Pancreas (tissue), 10 donors: ENCODE data around the gene SLFN12L. TPM values are rescaled to one million over a fixed set of nuclear protein-coding genes. Genes with fewer than 3 reads are reported as not detected.
A peak's percentile ranks its signal among the peaks of the same experiment; 100 is the strongest.
"Not testable (repeated sequence)": the region's sequence is repeated elsewhere in the genome, so short reads cannot be mapped to it uniquely, and the experiment has no call there.

Experiments used
- ATAC-seq, 4 donors: fragments of 200-7000 bp; cut with Tn5 transposase; one replicate each; pipeline versions ENCODE4 v1.8.0 to v1.9.1; 2020; ENCODE audit warnings: mild to moderate bottlenecking in 4 of 4, moderate library complexity in 4 of 4
- DNase-seq, 6 donors: peaks; one replicate each; pipeline ENCODE4 v3.0.0-alpha.2; 2020
- FAIRE-seq: peaks from 2 replicates; lab custom pipeline; 2012; peaks lifted over from hg19 to GRCh38; lab: Jason Lieb, UNC
- H3K27ac ChIP-seq, 4 donors: fragments of 200-600 bp; sonication (generic); 1 replicate in 3 of 4; 2 replicates in 1 of 4; pipeline versions ENCODE4 v1.5.0 to v1.8.0; 2020
- H3K27me3 ChIP-seq, 4 donors: fragments of 200-600 bp; one replicate each; pipeline ENCODE4 v1.8.0; 2021
- H3K36me3 ChIP-seq, 3 donors: fragments of 200-600 bp; sonication (generic) in 1 of 3; one replicate each; pipeline versions ENCODE4 v1.5.0 to v1.8.0; 2020 to 2021
- H3K4me1 ChIP-seq, 3 donors: fragments of 200-600 bp; one replicate each; pipeline ENCODE4 v1.8.0; 2021
- H3K4me3 ChIP-seq, 4 donors: fragments of 200-600 bp; sonication (generic) in 2 of 4; one replicate each; pipeline versions ENCODE4 v1.5.0 to v1.8.0; 2020 to 2021
- H3K9me3 ChIP-seq, 4 donors: fragments of 200-600 bp; one replicate each; pipeline ENCODE4 v1.8.0; 2021
- CTCF ChIP-seq, 4 donors: fragments of 200-600 bp; sonication (generic) in 3 of 4; IDR thresholded peaks; one replicate each; pipeline versions ENCODE4 v1.5.0 to v1.8.0; 2021; ENCODE audit warnings: antibody characterized with exemption in 4 of 4
- WGBS, 2 donors: extraction: QIAGEN DNeasy Blood & Tissue Kit; methylation state at CpG; one replicate each; pipeline ENCODE4 v1.1.7; 2013; 5-methylcytosine and 5-hydroxymethylcytosine counted together
- intact Hi-C, 3 donors: fragments of 100-400 bp; cut with DNase I; formaldehyde crosslinking; loops; one replicate each; pipeline versions ENCODE4 v1.11.1 to v1.14.2; 2022
- polyA plus RNA-seq, 2 donors: library from polyadenylated mRNA; stranded (reverse); fragments of 200-250 nt; gene quantifications; one replicate each; pipeline ENCODE4 v1.2.3, GENCODE V29; 2013
- total RNA-seq, 6 donors: library from RNA; stranded (reverse); fragmentation: NEBNext Ultra II Directional in 4 of 6; extraction: Animal tissue kit (Norgen Biotek cat#: 25700) in 4 of 6; gene quantifications; one replicate each; pipeline versions ENCODE4 v1.2.1 to v1.2.4, GENCODE V29; 2021 to 2023
- donor health status: healthy with polysubstance abuse.
- donor health status: DM: no; HTN: no; CAD: no; lungs with moderate emphysema.
- donor health status: DM: no; HTN: no; CAD: no.
- donor health status: control.
- donor health status: control.
- donor health status: Bipolar disorder and iron deficiency.
- donor health status: DM: yes; HTN: yes; CAD: no.
- donor health status: DM: no; HTN: no; CAD: no.
- donor health status: DM: no; HTN: no; CAD: no.
- donor health status: DM: yes; HTN: yes; CAD: no.

Gene SLFN12L
- total and polyA plus RNA-seq, 8 donors = 0.08 to 0.95 (median 0.23) TPM; not detected in 1

GRCh38 chr17:35540589-35541404 is 3.3 kb upstream of the SLFN12L start:
- H3K27ac ChIP-seq = peak overlapping the region in 2 of 4 donors; percentile 42 to 59
- intact Hi-C loops = loop anchor here in 1 of 3 donors (10.0 kb wide), 1 partner anchor 366 kb away; no protein-coding TSS in a partner anchor
- TF ChIP-seq CTCF (IDR thresholded peaks at IDR 0.05) = no peak
- no peaks in the 10 kb centered on the region for H3K4me1 ChIP-seq
- H3K36me3 ChIP-seq = no peaks in the 10 kb centered on the region
- H3K4me3 ChIP-seq = peak overlapping the region in 1 of 4 donors; percentile 18
- peak in 1 of 6 donors; percentile 30 for DNase-seq
- FAIRE-seq = peak; percentile 60
- 37 to 48% methylated on average over 8 of the region's 8 CpGs for WGBS, 2 donors
- no peaks in the 10 kb centered on the region for H3K9me3 ChIP-seq
- no peaks in the 10 kb centered on the region for H3K27me3 ChIP-seq
- peak in 3 of 4 donors; percentile 28 to 74 (median 64) for ATAC-seq

GRCh38 chr17:35539659-35540026 is 2.2 kb upstream of the SLFN12L start:
- Histone ChIP-seq H3K4me1 (no peaks in the 10 kb centered on the region), H3K27ac (no peak overlapping the region), H3K4me3 (no peak overlapping the region), H3K27me3 (no peaks in the 10 kb centered on the region), H3K36me3 (no peaks in the 10 kb centered on the region), H3K9me3 (no peaks in the 10 kb centered on the region)
- WGBS, 2 donors = 31 to 42% methylated on average over 5 of the region's 5 CpGs
- peak in 1 of 4 donors; percentile 11 for ATAC-seq
- no peak for FAIRE-seq
- no peak for TF ChIP-seq CTCF (IDR thresholded peaks at IDR 0.05)
- intact Hi-C loops = loop anchor here (5.0 to 10.0 kb wide), 4 partner anchors 208 to 375 kb away; no protein-coding TSS in a partner anchor
- no peak for DNase-seq

- Histone ChIP-seq H3K27ac (no peak overlapping the region), H3K4me1 (no peaks in the 10 kb centered on the region), H3K36me3 (no peaks in the 10 kb centered on the region), H3K4me3 (no peak overlapping the region), H3K27me3 (no peaks in the 10 kb centered on the region), H3K9me3 (no peaks in the 10 kb centered on the region)
- no peak for DNase-seq
- no peak for FAIRE-seq
- TF ChIP-seq CTCF (IDR thresholded peaks at IDR 0.05) = no peak
- ATAC-seq = no peak
- intact Hi-C loops = loop anchor here in 2 of 3 donors (5.0 to 10.0 kb wide), 4 partner anchors 211 to 372 kb away; no protein-coding TSS in a partner anchor
- 68 to 74% methylated on average over 13 of the region's 13 CpGs for WGBS, 2 donors
Observed at GRCh38 chr17:35536664-35537171, 760 bp downstream of the SLFN12L start.

GRCh38 chr17:35535406-35535805 is 2.1 kb downstream of the SLFN12L start:
- H3K36me3 ChIP-seq, H3K4me1 ChIP-seq, ATAC-seq, FAIRE-seq, H3K4me3 ChIP-seq, H3K9me3 ChIP-seq, DNase-seq, H3K27me3 ChIP-seq, H3K27ac ChIP-seq: not testable (repeated sequence)
- 79 to 88% methylated on average over 9 of the region's 9 CpGs for WGBS, 2 donors
- intact Hi-C loops = loop anchor here in 2 of 3 donors (5.0 to 10.0 kb wide), 4 partner anchors 212 to 371 kb away; no protein-coding TSS in a partner anchor

GRCh38 chr17:35534576-35535093 is 2.8 kb downstream of the SLFN12L start:
- H3K27ac ChIP-seq = no peak overlapping the region
- H3K4me3 ChIP-seq = no peak overlapping the region
- FAIRE-seq = no peak
- DNase-seq = no peak
- WGBS, 2 donors = 56 to 67% methylated on average over 3 of the region's 3 CpGs
- H3K27me3 ChIP-seq = no peaks in the 10 kb centered on the region
- H3K4me1 ChIP-seq = no peaks in the 10 kb centered on the region
- no peak for TF ChIP-seq CTCF (IDR thresholded peaks at IDR 0.05)
- no peak for ATAC-seq
- no peaks in the 10 kb centered on the region for H3K9me3 ChIP-seq
- intact Hi-C loops = loop anchor here in 2 of 3 donors (5.0 to 10.0 kb wide), 4 partner anchors 213 to 370 kb away; no protein-coding TSS in a partner anchor
- no peaks in the 10 kb centered on the region for H3K36me3 ChIP-seq
